HG02759 (cell line): ENCODE data around the gene BPIFB1.

Experiments
- ATAC-seq: cut with Tn5 transposase; IDR thresholded peaks from one replicate; pipeline ENCODE4 v1.9.1; 2021; ENCODE audit warnings: mild to moderate bottlenecking, moderate library complexity; ENCODE audit not compliant: unreplicated experiment

BPIFB1 gene

GRCh38 chr20:33320006-33320405 lies 37.0 kb downstream of the BPIFB1 start:
- no peak for ATAC-seq

DNA sequence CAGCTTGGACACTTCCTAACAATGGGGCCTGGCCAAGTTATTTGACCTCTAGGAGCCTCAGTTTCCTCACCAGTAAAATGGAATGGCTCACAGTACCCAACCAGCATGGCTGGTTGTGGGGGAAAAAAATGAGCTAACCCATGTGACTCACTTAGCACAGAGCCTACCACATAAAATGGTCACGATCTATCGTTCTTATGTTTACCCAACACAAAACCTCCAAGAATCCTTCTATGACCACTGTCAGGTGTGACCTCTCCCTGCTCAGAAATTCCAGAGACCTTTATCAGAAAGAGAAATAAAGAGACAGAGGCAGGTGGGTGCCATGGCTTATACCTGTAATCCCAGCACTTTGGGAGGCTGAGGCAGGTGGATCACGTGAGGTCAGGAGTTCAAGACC lies 39.4 kb downstream of the BPIFB1 start:
- ATAC-seq, result no peak

DNA sequence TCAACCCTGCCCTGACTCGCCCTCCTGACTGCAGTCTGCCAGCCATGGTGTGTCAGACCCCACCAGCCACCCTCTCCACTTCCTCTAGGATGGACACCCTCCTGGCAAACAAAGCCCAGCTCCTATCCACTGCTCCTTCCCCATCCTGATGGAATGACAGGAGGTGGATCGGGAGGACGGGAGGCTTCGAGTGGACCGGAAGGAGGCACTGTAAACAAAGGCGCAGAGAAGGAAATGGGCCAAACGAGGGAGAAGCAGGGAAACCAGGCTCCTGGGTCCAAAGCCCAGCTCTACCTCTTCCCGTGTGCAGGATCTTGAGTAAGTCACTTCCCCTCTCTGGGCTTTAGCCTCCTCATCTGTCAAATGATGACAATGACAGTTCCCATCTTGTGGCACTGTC lies 40.2 kb downstream of the BPIFB1 start:
- ATAC-seq, result no peak

GRCh38 chr20:33325350-33325749 lies 42.3 kb downstream of the BPIFB1 start:
- ATAC-seq, result no peak

DNA sequence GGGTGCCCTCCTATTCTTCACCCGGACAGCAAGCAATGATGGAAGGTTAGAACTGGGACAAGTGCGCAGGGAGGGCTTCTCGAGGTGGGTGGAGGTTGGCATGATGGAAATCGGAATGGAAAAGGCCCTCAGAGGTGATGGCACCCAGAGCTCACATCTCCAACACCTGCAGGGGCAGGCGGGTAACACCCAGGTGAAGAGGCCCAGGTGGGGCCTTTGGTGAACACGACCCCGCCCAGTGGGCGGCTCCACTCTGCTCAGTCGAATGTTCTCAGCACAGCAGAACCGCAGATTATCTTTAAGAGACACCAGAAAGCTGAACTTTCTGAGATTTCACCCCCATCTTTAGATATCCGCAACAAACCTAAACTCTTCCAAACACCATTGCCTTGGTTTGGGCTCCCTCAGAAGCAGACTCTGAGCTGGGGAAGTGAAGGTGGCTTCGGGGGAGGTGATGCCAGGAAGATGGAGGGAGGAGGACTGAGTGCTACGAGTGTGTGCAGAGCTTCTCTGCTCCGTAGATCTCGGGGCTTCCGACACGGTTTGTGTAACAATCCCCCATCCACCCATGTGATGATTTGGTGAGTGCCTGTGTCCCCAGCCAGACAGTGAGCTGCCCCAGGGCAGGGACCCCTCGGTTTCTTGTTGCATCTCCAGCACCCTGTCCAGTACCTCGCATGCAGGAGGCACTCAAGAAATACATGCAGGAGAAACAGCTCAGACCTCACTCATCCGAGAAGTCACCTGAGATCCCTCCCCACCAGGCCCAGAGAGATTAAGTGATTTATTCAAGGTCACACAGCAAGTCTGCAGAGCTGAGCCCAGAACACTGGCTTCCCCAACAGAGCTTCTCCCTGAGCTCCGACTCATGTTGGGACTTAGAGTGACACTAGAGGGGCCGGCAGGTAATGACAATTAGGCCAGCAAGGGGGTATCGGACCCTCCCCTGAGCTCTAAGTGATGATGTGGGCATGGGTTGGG lies 45.4 kb downstream of the BPIFB1 start:
- no peak for ATAC-seq

- ATAC-seq, result no peak
Observed at GRCh38 chr20:33332905-33333456, 50.0 kb downstream of the BPIFB1 start.

- no peak for ATAC-seq
Observed at GRCh38 chr20:33333616-33334015, 50.6 kb downstream of the BPIFB1 start.

DNA sequence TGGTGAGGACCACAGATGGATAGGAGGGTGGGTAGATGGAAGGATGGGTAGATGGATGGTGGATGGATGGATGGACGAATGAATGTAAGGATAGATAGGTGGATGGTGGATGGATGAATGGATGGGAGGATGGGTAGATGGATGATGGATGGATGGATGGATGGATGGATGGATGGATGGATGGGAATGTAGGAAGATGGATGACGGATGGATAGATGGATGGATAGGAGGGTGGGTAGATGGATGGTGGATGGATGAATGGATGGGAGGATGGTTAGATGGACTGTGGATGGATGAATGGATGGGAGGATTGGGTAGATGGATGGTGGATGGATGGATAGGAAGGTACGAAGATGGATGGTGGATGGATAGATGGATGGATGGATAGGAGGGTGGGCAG lies 51.1 kb downstream of the BPIFB1 start:
- no peak for ATAC-seq

- ATAC-seq, result no peak
Observed at GRCh38 chr20:33336375-33336774, 53.4 kb downstream of the BPIFB1 start.

DNA sequence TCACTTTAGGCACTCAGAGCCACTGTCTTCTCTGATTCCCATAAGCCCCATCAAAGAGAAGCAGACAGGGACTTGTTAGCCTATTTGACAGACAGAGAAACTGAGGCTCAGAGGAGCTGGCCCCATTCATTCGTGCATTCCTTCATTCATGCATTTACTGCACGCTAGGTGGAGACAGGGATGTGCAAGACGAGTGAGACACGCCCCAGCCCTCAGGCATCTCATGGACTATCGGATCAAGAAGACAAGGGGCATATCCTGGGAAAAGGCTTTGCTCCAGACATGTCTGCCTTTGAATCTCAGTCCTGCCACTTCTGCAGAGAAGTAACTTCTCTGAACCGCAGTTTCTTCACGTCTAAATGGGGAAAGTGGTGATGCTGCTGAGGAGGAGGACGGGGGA lies 54.1 kb downstream of the BPIFB1 start:
- ATAC-seq, result no peak

DNA sequence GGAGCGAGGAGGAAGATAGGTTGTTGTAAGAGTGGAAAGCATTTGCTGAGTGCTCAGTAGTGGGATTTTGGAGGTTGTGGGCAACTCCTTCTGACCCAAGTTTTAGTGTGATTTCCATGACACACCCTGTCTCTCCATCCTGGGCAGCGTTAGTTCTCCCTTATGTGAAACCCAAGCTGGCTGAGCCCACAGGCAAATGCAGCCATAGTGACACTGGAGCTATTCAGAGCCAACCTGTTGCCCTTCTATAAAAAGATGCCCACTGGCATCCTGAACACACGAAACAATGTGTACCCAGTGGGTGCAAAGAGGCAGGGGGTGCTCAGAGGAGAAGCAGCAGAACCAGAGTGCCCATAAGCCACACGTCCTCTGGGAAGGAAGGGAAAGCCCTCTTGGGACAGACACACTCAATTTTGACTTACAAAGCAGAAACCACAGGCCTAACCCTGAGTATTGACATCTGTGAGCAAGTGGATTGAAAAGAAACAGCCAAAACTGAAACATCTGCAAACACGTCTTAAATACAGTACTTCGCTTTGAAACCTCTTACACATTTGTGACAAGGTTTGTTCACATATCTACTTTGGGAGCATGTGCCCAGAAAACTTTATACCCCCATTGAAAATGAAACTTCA lies 54.6 kb downstream of the BPIFB1 start:
- ATAC-seq, result no peak

GRCh38 chr20:33338467-33339258 lies 55.6 kb downstream of the BPIFB1 start:
- ATAC-seq, result no peak

DNA sequence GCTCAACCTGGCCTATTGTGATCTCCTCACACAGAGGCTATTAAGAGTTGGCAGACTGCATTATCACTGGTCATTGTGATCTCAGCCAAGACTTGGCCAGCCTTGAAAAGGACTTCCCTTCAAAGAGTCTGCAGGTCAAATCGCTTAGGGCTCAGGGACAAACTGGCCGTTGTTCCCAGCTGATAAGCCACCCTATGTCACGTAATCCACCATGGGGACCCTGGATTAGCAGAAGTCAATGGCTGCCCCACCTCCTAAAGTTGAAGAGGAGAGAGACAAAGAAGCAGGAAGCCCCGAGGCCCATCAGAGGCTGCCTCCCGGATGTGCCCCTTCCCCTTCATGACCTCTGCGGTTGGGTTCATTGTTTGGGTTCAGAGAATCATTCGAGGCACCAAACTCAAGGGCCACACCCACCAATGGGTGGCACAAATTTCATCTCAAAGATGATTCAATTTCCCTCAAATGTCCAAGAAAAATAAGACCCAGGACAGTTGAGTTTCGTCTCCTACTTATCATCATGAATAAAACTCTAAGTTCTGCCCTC lies 56.6 kb downstream of the BPIFB1 start:
- no peak for ATAC-seq

- ATAC-seq, result no peak
Observed at GRCh38 chr20:33343521-33343920, 60.5 kb downstream of the BPIFB1 start.

- no peak for ATAC-seq
Observed at GRCh38 chr20:33345342-33345741, 62.3 kb downstream of the BPIFB1 start.

- ATAC-seq, result no peak
Observed at GRCh38 chr20:33348136-33348937, 65.3 kb downstream of the BPIFB1 start.

DNA sequence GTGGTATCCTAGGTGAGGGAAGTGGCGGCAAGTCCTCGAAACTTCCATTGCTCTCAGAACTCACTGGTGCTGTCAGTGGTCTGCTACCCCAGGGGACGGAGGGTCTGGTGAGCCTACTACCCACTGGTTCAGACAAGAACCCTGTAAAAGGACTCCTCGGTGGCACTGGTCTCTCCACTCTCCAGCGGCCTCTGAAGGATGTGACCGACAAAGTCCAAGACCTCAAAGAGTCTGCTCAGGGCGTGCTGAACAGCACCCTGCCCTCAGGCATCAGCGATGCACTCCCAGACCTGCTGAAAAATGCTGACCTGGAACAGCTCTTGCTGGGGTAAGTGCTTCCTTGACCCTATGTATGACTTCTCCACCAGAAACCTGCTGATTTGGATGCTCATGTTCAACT lies 66.5 kb downstream of the BPIFB1 start:
- ATAC-seq, result no peak

- no peak for ATAC-seq
Observed at GRCh38 chr20:33351696-33352095, 68.7 kb downstream of the BPIFB1 start.

GRCh38 chr20:33352258-33353012 lies 69.4 kb downstream of the BPIFB1 start:
- ATAC-seq, result no peak
